WTC11 (cell line): ENCODE measurements around the gene CST3. TPM values are rescaled to one million over a fixed set of nuclear protein-coding genes. Genes with fewer than 3 reads are reported as not detected.

Source experiments
- ATAC-seq: fragments of 200-7000 bp; cut with Tn5 transposase; 2 replicates; pipeline ENCODE4 v1.10.0; 2021; ENCODE audit warnings: mild to moderate bottlenecking, moderate library complexity
- CTCF ChIA-PET: fragments of 300-600 bp; sonication (Branson Sonifier 250); formaldehyde crosslinking; loops from one replicate; lab custom pipeline; 2021; ENCODE audit warnings: antibody characterized with exemption; lab: Charles Lee
- POLR2A ChIA-PET: fragments of 350-600 bp; sonication (Branson Sonifier 250); formaldehyde crosslinking; loops from one replicate; lab custom pipeline; 2021; ENCODE audit warnings: antibody characterized with exemption; lab: Charles Lee
- DNase-seq: peaks from one replicate; pipeline ENCODE4 v3.0.0; 2021; ENCODE audit warnings: low spot score
- H3K27ac Mint-ChIP-seq: 2 replicates; pipeline ENCODE4 v1.8.0; 2021; ENCODE audit warnings: mixed read lengths
- H3K27me3 Mint-ChIP-seq: 2 replicates; pipeline ENCODE4 v1.8.0; 2021; ENCODE audit warnings: low read depth, mild to moderate bottlenecking, moderate library complexity, mixed read lengths
- H3K36me3 Mint-ChIP-seq: 2 replicates; pipeline ENCODE4 v1.8.0; 2021; ENCODE audit warnings: mixed read lengths
- H3K4me1 Mint-ChIP-seq: 2 replicates; pipeline ENCODE4 v1.8.0; 2022; ENCODE audit warnings: mixed read lengths
- H3K4me3 Mint-ChIP-seq: 2 replicates; pipeline ENCODE4 v1.8.0; 2021; ENCODE audit warnings: mild to moderate bottlenecking, moderate library complexity, mixed read lengths
- H3K9me3 Mint-ChIP-seq: 2 replicates; pipeline ENCODE4 v1.8.0; 2021; ENCODE audit warnings: mixed read lengths
- ATF3 ChIP-seq: sonication (generic); formaldehyde crosslinking; conservative IDR thresholded peaks from 2 replicates; pipeline ENCODE4 v1.8.1; 2022; ENCODE audit warnings: mild to moderate bottlenecking, missing genetic modification reagents
- CREB1 ChIP-seq: sonication (generic); formaldehyde crosslinking; IDR thresholded peaks from 2 replicates; pipeline ENCODE4 v1.8.0; 2023; ENCODE audit warnings: mild to moderate bottlenecking, missing genetic modification reagents
- CTCF ChIP-seq: fragments of 200-600 bp; IDR thresholded peaks from 2 replicates; pipeline ENCODE4 v1.8.0; 2022; ENCODE audit warnings: antibody characterized with exemption
- EMX1 ChIP-seq: fragments of 250-450 bp; sonication (Bioruptor Pico); IDR thresholded peaks from 2 replicates; pipeline ENCODE4 v1.8.0; 2021; ENCODE audit warnings: mild to moderate bottlenecking
- ESRRA ChIP-seq: sonication (generic); formaldehyde crosslinking; IDR thresholded peaks from 2 replicates; pipeline ENCODE4 v1.8.1; 2022; ENCODE audit warnings: mild to moderate bottlenecking, missing genetic modification reagents, borderline replicate concordance
- ETV6 ChIP-seq: sonication (generic); formaldehyde crosslinking; IDR thresholded peaks from 2 replicates; pipeline ENCODE4 v1.8.1; 2022; ENCODE audit warnings: mild to moderate bottlenecking, missing genetic modification reagents
- MAX ChIP-seq: sonication (generic); formaldehyde crosslinking; IDR thresholded peaks from 2 replicates; pipeline ENCODE4 v1.8.0; 2022; ENCODE audit warnings: mild to moderate bottlenecking, missing genetic modification reagents
- MYBL2 ChIP-seq: sonication (generic); formaldehyde crosslinking; IDR thresholded peaks from 2 replicates; pipeline ENCODE4 v1.8.1; 2023; ENCODE audit warnings: mild to moderate bottlenecking, moderate library complexity, missing genetic modification reagents
- PRDM15 ChIP-seq: sonication (generic); formaldehyde crosslinking; IDR thresholded peaks from 2 replicates; pipeline ENCODE4 v1.8.0; 2022; ENCODE audit warnings: missing genetic modification reagents
- RELA ChIP-seq: sonication (generic); formaldehyde crosslinking; IDR thresholded peaks from 2 replicates; pipeline ENCODE4 v1.8.1; 2022; ENCODE audit warnings: missing genetic modification reagents, mild to moderate bottlenecking, borderline replicate concordance
- SMAD4 ChIP-seq: sonication (generic); formaldehyde crosslinking; IDR thresholded peaks from 2 replicates; pipeline ENCODE4 v1.8.0; 2022; ENCODE audit warnings: mild to moderate bottlenecking, missing genetic modification reagents
- SOX15 ChIP-seq: fragments of 250-450 bp; sonication (Bioruptor Pico); IDR thresholded peaks from 2 replicates; pipeline ENCODE4 v1.9.0; 2021; ENCODE audit warnings: mild to moderate bottlenecking
- TP53 ChIP-seq: sonication (generic); formaldehyde crosslinking; IDR thresholded peaks from 2 replicates; pipeline ENCODE4 v1.8.1; 2023; ENCODE audit warnings: mild to moderate bottlenecking, missing genetic modification reagents
- USF1 ChIP-seq: sonication (generic); formaldehyde crosslinking; IDR thresholded peaks from 2 replicates; pipeline ENCODE4 v1.8.0; 2022; ENCODE audit warnings: mild to moderate bottlenecking, missing genetic modification reagents
- ZNF317 ChIP-seq: sonication (generic); formaldehyde crosslinking; IDR thresholded peaks from 2 replicates; pipeline ENCODE4 v1.8.1; 2023; ENCODE audit warnings: low read depth, mild to moderate bottlenecking, moderate library complexity, missing genetic modification reagents, borderline replicate concordance
- total RNA-seq: library from RNA; stranded (reverse); gene quantifications from 3 replicates; pipeline ENCODE4 v1.2.3, GENCODE V29; 2021
- TF ChIP-seq, protein P1 (sequence below): fragments of 250-450 bp; sonication (Bioruptor Pico); conservative IDR thresholded peaks from 2 replicates; pipeline ENCODE4 v1.9.0; 2021; ENCODE audit warnings: mild to moderate bottlenecking
- TF ChIP-seq, protein P2 (sequence below): fragments of 250-450 bp; sonication (Bioruptor Pico); IDR thresholded peaks from 2 replicates; pipeline ENCODE4 v1.9.0; 2021; ENCODE audit warnings: mild to moderate bottlenecking
- TF ChIP-seq, protein P3 (sequence below): sonication (generic); formaldehyde crosslinking; IDR thresholded peaks from 2 replicates; pipeline ENCODE4 v1.8.0; 2023; ENCODE audit warnings: mild to moderate bottlenecking, missing genetic modification reagents

CST3 gene
- total RNA-seq, 1 experiment from 2014 or later = 52.1 TPM

DNA sequence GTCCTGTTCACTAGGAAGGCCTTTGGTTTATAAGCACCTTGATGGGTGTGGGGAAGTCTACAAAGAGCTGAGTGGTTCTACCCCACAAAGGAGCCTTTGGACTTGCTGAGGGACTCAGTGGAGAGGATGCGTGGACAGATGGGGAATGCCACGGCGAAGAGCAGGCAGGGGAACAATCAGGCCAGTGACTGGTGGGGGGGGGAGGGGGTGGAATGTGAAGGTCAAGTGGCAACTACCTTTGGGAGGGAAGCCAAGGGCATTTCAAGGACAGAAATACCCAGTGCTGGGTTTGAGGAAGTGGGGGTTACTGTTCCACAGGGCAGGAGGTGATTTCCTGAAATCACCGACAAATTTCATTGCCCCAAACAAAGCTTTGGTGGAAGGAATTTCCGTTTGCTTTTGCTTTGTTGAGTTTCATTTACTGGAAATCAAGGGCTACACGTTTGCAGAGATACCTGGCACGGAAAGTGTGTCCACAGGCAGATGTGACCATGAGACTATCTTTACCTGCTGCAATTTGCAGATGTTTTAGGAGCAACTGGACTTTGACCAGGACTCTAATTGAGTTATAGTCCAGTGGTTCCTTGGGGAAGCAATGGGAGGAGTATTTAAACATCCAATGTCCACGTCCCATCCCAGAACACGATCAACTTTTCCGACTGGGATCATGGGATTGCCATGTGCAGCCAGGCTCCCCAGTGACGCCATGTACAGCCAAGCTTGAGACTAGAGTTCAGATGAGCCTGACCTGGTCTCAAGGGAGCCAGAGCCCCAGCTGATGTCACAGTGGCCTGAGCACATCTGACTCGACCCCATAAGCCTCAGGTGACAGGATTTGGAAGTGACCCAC lies 8.0 kb downstream of the CST3 start:
- Mint-ChIP-seq H3K36me3 (no peaks in the 10 kb centered on the region), H3K27me3 (peaks cover 2% of the 10 kb centered on the region; the same call in 1 of the 2 replicates), H3K4me1 (peaks cover 29% of the 10 kb centered on the region), H3K4me3 (no peak overlapping the region), H3K27ac (no peak overlapping the region), H3K9me3 (no peaks in the 10 kb centered on the region; the same call in 1 of the 2 replicates)
- DNase-seq = no peak
- ATAC-seq = no peak
- CTCF ChIA-PET = interaction anchor here (1.6 kb wide), 1 partner anchor 188 kb away, joined by 5 read pairs; no protein-coding TSS in a partner anchor
- TF ChIP-seq SMAD4 (CRISPR knock-in tag) (no peak), MAX (CRISPR knock-in tag) (no peak), ETV6 (CRISPR knock-in tag) (no peak), RELA (CRISPR knock-in tag) (no peak), ESRRA (CRISPR knock-in tag) (no peak), TP53 (CRISPR knock-in tag) (no peak), SOX15 (CRISPR knock-in tag) (no peak), ZNF317 (CRISPR knock-in tag) (no peak), USF1 (no peak), EMX1 (CRISPR knock-in tag) (no peak), ATF3 (CRISPR knock-in tag) (no peak), PRDM15 (CRISPR knock-in tag) (no peak), CTCF (no peak), CREB1 (CRISPR knock-in tag) (no peak), MYBL2 (no peak)
- TF ChIP-seq, protein P1, sequence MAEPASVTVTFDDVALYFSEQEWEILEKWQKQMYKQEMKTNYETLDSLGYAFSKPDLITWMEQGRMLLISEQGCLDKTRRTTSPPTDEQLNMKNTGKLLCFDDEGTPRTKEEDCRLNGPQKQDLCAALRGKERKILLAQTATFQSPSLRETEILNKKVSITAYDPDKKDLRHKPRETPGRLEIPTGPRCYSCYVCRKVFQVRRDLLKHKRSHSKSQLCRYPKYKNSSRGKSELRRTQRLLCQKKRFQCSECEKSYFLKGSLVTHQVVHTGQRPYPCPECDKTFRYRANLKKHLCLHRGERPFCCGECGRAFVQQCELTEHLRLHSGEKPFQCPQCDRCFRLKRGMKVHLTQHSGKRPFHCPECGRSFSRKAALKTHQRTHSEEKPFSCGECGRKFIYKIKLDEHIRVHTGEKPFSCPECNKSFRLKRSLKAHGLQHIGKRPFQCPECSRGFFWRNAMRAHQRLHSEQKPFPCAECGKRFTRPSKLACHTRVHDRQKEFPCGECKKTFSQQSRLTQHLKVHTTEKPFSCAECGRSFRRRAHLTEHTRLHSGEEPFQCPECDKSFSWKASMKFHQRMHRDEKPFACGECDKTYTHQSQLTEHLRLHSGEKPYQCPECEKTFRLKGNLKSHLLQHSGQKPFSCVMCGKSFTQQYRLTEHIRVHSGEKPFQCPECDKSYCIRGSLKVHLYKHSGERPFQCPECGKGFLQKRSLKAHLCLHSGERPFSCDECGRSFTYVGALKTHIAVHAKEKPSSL = no peak
- TF ChIP-seq, protein P2, sequence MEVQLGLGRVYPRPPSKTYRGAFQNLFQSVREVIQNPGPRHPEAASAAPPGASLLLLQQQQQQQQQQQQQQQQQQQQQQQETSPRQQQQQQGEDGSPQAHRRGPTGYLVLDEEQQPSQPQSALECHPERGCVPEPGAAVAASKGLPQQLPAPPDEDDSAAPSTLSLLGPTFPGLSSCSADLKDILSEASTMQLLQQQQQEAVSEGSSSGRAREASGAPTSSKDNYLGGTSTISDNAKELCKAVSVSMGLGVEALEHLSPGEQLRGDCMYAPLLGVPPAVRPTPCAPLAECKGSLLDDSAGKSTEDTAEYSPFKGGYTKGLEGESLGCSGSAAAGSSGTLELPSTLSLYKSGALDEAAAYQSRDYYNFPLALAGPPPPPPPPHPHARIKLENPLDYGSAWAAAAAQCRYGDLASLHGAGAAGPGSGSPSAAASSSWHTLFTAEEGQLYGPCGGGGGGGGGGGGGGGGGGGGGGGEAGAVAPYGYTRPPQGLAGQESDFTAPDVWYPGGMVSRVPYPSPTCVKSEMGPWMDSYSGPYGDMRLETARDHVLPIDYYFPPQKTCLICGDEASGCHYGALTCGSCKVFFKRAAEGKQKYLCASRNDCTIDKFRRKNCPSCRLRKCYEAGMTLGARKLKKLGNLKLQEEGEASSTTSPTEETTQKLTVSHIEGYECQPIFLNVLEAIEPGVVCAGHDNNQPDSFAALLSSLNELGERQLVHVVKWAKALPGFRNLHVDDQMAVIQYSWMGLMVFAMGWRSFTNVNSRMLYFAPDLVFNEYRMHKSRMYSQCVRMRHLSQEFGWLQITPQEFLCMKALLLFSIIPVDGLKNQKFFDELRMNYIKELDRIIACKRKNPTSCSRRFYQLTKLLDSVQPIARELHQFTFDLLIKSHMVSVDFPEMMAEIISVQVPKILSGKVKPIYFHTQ (CRISPR knock-in tag) = no peak
- TF ChIP-seq, protein P3, sequence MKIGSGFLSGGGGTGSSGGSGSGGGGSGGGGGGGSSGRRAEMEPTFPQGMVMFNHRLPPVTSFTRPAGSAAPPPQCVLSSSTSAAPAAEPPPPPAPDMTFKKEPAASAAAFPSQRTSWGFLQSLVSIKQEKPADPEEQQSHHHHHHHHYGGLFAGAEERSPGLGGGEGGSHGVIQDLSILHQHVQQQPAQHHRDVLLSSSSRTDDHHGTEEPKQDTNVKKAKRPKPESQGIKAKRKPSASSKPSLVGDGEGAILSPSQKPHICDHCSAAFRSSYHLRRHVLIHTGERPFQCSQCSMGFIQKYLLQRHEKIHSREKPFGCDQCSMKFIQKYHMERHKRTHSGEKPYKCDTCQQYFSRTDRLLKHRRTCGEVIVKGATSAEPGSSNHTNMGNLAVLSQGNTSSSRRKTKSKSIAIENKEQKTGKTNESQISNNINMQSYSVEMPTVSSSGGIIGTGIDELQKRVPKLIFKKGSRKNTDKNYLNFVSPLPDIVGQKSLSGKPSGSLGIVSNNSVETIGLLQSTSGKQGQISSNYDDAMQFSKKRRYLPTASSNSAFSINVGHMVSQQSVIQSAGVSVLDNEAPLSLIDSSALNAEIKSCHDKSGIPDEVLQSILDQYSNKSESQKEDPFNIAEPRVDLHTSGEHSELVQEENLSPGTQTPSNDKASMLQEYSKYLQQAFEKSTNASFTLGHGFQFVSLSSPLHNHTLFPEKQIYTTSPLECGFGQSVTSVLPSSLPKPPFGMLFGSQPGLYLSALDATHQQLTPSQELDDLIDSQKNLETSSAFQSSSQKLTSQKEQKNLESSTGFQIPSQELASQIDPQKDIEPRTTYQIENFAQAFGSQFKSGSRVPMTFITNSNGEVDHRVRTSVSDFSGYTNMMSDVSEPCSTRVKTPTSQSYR (CRISPR knock-in tag) = no peak
- POLR2A ChIA-PET = no interaction called here
